ENCODE measurements around the gene L3MBTL4. TPM values are rescaled to one million over a fixed set of nuclear protein-coding genes. Genes with fewer than 3 reads are reported as not detected.

Gene L3MBTL4
- polyA plus RNA-seq, 3 donors: 4.7 to 5.7 (median 5.1) TPM

DNA sequence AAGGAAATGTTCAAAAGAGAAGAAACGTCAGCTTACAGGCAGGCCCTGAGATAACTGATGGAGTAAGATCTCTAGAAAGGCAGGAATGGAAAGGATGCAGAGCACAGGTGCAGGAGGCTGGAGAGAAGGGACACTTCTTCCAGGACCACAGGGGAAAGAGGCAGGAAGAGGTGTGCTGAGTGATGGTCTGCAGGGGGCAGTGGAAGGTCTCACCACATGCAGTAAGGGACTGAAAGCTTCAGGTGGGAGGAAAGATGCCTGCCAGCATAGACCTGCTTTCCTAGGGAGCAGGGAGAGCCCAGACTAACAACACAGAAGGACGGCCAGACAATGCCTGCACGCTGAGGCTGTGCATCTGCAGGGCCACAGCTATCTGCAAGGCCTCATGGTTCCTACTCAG, 156.8 kb downstream of the L3MBTL4 start:
- no peak for DNase-seq (ENCODE audit: low read depth in 3 of 3, low spot score in 2 of 3)

DNA sequence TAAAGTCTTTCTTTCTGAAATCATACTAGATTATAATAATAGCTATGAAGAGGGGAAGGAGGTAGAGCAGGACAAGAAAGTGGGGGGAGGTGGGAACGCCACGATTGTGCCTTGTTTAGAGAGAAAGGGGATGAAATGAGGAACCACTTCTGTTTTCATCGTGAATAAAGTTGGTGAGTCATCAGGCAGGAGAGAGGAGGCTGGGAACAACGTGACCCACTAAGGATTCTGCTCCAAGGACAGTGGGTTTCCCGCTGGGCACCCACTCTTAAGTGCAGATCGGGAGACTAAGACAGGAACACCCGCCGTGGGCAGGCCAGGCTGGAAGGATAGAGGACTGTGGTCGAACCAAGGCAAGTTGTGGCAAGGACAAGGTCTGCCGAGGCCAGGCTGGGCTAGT, 158.2 kb downstream of the L3MBTL4 start:
- no peak for DNase-seq (ENCODE audit: low read depth in 3 of 3, low spot score in 2 of 3)

DNA sequence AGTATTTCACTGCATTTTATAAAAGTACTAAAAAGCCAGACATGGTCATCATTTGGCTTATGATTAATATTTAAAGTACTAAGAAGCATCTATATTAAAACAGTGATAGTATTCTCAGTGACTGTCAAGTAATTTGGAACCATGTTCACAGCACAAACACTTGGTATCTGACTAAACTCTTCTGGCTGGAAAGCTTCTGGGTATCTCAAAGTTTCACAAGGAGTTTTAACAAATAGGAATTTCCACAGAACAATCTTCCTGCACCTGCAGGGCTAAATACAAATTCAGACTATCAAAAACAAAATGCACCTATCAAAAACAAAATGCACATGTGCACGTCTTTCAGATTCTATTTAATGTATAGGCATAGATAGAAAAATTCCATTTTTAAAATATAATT, 158.8 kb downstream of the L3MBTL4 start:
- DNase-seq (ENCODE audit: low read depth in 3 of 3, low spot score in 2 of 3): no peak

DNA sequence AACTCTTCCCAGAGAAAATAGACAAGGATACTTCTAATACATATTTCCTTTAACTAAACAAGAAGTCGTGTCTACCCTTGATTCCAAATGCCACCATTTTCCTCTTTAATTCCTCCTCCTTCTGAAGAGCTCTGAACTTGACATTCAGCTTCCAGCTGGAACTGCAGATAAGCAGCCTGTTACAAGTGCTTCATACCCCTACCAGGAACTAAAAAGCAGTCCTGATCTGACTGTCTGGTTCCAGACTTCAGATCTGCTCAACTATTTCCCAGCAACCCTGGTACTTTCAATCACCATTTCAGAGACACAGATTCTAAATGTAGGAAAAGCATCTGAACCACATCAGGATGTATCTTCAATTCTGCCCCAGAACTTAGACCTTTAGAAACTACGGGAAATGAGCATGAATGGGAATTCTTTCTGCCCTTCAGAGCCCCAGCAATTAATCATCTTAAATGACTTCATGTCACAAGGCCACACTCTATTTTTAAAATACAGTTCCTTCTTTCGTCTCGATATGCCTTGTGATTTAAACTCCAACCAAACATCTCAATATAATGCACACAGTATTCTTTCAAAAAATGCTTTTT, 159.5 kb downstream of the L3MBTL4 start:
- DNase-seq (ENCODE audit: low read depth in 3 of 3, low spot score in 2 of 3): no peak

DNA sequence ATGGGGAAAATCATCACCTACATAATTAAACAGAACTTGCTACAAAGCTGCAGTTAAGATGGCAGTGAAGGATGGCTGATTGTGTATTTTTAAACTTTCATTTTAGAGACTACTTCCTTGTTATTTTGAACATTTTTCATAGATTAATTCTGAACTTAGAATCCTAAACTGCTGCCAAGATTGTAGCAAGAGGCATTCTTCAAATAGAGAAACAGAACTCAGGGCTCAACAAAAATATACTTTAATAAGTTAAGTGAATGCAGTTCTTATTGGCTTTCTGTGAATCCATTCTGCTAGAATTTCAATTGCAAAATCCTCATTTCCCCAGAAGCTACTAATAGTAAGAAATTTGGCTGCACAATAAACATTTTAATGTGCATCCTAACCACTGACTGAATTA, 160.3 kb downstream of the L3MBTL4 start:
- DNase-seq (ENCODE audit: low read depth in 3 of 3, low spot score in 2 of 3): no peak

DNA sequence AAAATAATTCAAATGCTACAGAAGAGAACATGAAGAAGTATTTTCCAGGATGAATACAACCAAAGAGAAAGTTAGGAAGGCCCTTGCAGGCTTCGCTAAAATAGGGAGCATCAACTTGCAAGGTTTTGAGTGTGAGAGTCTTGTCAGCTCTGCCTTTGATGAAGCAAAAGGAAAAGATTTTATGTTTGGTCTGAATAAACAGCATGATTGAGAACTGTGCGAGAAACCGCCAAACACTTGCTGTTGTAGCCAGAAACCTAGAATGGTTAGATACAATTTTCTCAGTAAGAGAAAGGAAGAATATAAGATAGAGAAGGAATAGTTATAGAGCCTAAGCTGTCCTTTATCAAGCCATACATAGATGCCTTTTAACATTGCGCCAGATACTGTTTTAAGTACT, 163.6 kb downstream of the L3MBTL4 start:
- DNase-seq (ENCODE audit: low read depth in 3 of 3, low spot score in 2 of 3): no peak

DNA sequence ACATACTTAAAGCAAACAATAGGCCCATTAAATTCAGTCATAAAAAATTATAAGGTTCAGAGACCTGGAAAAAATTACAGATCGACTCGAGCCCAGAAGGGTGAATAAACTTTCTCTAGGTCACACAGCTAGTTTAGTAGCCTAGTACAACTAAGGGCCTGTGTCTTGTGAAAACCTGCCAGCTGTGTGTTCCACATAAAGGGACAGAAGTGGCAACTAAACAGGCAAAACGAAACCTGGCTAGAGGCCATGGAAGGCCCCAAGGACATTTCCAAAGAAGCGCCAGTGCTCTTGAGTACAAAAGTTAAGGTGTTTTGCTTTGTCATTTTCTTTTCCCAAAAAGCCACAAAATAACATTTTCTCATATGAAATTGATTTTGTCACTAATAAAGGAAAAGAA, 164.9 kb downstream of the L3MBTL4 start:
- DNase-seq (ENCODE audit: low read depth in 3 of 3, low spot score in 2 of 3): no peak

DNA sequence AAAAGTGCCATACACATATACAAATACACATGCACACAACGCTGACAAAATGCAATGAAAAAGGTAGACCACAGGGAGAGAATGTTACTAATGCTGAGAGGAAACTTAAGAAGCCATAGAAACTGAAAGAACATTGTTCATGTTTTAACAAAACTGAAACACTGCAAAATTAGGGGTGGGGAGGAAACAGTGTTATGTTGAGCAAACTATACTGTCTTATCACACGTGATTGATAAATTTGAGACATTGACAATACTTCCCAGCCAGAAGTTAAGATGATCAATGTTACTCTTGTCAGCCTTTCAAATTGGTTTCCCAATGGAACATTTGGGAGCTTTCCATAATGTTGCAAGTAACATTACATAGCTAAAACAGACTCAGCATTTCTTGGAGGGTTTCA, 165.5 kb downstream of the L3MBTL4 start:
- no peak for DNase-seq (ENCODE audit: low read depth in 3 of 3, low spot score in 2 of 3)

DNA sequence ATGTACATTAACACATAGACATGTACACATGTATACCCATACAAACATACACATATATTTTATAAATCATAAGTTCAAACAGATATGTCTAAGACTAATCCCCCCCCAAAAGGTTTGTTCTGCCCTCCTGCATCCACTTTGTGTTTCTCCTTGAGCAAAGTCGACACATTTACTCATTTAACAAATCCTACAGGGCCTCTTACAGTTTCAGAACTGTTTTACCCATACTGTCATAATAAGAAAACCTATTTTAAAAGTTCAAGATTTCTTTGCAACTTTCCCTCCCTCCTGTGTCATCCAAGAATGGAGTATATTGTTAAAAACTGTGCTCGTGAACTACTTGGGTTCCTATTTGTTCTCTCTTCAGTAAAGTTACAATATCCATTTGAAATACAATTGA, 166.7 kb downstream of the L3MBTL4 start:
- DNase-seq (ENCODE audit: low read depth in 3 of 3, low spot score in 2 of 3): no peak

DNA sequence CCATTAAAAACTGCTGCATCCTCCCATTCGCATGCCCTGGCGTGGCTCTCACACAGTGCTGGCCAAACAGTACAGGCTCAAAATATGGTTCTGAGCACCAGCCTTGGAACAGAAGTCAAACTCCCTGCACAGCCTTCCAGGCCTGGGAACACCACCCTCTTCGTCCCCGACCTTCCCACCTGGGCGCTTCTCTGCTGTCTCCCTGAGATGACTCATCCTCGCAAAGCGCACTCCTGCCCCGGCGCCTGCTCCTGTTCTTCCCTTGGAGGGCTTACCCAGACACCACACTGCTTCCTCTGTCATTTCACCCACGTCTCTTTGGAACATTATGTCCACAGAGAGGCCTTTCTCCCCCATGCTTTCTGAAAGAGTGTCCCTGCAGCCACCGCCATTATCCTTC, 172.7 kb downstream of the L3MBTL4 start:
- DNase-seq (ENCODE audit: low read depth in 3 of 3, low spot score in 2 of 3): no peak

DNA sequence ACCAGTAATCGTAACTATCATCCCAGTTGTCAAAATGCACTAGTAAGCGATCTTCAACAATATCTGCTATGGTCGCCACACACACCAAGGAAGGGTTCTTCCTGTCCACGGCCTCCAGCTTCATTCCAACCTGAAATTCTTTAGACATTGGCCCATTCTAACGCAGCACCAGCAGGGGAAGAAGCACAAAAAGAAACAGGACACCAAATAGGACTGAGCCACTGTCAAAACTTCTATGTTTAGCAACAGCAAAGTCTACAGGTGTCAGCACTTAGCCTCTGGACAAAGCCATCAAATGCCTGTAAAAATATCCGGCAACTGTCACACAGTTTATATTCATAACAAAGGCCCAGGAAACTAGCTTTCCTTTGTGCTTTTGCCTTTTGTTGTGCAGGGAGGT, 175.0 kb downstream of the L3MBTL4 start:
- DNase-seq (ENCODE audit: low read depth in 3 of 3, low spot score in 2 of 3): no peak

DNA sequence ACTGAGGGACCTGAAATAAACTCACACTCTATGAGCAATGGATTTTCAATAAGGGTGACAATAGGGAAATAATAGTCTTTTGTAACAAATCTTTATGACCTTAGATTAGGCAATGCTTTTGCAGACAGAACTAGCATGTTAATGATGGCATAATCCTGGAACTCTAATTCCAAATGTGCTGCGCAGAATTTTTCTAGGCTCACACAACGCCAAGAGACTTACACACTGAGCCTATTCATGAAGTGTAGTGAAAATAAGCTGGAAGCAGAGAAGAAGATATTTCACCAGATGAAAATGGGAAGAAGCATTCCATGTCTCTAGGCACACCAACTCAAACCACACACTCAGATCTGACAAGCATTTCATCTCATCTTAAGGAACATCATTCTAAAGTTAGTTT, 178.5 kb downstream of the L3MBTL4 start:
- no peak for DNase-seq (ENCODE audit: low read depth in 3 of 3, low spot score in 2 of 3)

DNA sequence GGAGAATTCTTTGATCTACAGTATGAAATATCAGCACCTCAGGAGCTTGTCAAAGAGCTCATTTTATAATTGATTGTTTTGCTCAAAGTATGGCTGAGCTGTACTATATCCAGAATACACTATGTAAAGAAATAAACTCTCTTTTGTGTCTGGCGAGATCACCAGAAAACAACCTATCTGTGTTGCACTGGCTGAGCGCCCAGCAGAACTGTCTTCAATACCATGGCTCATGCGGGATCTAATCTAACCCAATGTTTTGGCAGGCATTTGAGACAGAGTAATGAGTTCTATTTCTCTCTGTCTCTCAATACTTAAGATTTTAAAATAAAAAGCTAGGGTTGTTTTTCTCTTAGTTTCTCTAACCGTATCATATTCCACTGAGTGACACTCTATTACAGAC, 192.4 kb downstream of the L3MBTL4 start:
- no peak for DNase-seq (ENCODE audit: low read depth in 3 of 3, low spot score in 2 of 3)

DNA sequence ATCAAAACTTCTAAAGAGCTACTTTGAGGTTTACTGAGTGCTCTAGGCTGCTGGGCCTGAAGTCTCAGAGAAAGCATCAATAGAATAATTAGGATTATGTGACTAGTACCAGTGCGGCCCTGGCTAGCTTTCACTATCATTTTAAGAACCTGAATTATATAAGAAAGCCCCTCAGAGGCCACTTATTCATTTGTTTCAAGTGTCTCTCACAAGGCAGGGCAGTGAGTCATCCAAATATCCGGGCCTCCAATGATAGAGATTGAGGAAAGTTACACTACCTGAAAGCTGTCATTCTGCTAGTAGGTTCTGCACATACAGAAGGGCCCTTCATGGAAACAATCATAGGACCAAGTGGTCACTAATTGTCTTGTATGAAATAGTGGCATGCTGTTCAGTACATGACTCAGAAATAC, 193.1 kb downstream of the L3MBTL4 start:
- DNase-seq (ENCODE audit: low read depth in 3 of 3, low spot score in 2 of 3): no peak

DNA sequence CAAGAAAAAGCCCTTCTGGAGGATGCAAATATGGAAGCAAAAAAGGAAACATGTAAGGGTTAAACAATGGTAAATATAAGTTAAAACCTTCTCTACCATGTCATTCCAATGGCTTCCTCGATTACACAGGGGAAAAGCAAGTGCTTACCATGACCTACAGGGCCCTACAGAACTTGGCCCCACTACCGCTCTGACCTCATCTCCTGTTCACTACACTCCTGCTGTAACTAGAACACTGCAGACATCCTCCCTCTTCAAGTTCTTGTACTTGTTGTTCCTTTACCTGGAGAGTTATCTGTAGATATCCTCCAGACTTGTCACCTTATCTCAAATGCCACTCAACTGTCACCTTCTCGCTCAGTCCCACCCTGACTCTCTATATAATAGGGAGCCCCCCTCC, 194.6 kb downstream of the L3MBTL4 start:
- DNase-seq (ENCODE audit: low read depth in 3 of 3, low spot score in 2 of 3): no peak

DNA sequence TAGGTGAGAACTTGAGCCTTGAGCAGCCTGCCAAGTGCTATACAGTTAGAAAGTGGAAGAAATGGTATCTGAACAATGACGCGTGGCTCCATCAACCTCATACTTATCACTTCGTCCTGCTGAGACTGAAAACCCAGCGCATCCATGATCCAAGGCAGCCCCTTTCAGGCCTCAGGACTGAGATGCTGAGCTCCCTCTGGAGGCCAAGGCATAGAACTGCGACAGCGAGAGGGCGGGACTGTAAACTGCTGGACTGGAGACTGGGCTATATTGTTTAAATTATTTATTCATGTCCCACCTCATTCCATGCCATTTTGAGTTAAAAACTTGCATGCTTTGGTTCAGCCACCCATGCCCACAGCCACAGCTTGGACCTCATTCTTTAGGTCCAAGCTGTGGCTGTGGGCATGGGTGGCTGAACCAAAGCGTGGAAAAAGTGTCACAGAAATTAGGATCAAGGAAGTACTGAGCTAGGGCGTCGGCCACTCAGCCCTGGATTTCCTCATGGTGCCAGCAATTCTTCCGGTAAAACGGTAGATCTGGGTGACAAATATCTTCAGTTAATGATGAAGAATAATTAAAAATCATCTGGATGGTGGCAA, 195.5 kb downstream of the L3MBTL4 start:
- peak; percentile 10 to 25 (median 24) for DNase-seq (ENCODE audit: low read depth in 3 of 3, low spot score in 2 of 3)

DNA sequence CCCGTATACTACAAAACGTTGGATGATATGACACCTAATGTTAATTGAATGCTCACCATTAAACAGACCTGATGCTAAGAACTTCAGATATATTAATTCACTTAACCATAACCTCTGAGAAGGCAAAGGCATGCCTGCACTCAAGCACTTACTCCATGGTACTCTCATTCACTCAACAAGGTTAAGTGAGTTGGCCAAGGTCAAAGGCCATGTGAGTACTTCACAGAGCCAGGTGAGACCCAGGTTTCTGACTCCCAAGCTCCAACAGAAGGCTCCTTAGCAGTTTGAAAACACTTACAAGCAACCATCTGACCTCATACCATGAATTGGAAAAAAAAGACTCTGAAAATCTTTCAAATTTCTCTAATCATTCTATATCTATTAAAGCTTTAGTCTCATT, 198.8 kb downstream of the L3MBTL4 start:
- no peak for DNase-seq (ENCODE audit: low read depth in 3 of 3, low spot score in 2 of 3)

DNA sequence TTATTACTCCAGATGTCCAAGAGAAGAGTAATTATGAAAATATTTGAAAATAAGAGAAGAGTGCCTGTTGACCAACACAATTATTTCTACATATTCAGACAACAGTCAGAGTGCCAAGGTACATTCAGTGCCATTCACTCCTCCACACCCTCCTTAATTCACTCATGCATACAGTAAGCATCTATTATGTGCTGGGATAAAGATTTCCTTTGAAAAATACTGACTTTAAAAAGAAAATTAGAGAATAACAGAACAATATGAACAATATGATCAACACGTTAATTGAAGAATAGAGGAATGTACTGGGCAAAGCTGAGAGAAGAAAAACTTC, 203.6 kb downstream of the L3MBTL4 start:
- no peak for DNase-seq (ENCODE audit: low read depth in 3 of 3, low spot score in 2 of 3)

DNA sequence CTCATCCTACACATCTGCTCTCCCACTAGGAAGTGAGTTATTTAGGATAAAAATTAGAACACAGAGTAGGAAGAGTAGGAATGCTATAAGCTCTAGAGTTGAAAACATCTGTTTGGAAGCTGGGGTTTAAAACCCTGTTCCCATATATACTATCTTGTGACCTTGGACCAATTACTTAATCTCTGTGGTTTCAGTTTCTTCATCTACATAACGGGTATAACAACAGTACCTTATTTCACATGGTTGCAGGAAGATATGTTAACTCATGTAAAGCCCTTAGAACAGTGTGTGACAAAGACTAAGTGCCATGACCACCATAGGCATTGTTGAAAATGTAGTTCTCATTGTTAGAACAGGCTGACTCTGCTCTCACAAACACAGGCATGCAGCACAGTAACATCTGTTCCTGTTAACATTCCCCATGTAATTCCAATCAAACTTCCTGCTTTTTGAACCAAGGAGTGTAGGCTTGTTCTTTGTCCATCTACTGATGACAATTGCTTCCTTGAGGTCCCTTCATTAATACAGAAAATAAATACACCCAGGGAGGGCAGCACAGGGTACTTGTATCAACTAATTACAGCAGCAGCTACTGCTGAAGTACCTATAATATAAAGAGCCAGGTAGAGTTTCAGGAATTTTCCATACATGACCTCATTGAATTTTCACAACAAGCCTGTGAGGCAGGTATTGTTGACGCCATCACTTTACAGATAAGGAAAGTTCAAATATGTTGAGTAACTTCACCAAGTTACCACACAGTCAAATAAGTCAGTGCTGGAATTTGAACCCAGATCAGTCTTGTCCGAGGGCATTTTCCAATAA, 204.2 kb downstream of the L3MBTL4 start:
- no peak for DNase-seq (ENCODE audit: low read depth in 3 of 3, low spot score in 2 of 3)

DNA sequence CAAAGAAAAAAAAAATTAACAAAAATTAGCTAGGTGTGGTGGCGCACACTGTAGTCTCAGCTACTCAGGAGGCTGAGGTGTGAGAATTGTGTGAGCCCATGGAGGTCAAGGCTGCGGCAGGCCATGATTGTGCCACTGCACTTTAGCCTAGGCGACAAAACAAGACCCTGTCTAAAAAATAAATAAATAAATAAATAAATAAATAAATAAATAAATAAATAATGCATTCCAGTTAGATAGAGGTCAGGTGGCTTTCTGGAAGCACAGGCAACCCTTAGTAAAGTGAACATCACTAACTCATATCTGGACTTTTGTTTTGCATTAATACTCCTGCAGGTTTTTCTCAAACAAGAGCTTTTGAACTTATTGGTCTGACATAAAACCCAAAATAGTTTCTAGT, 206.8 kb downstream of the L3MBTL4 start:
- DNase-seq (ENCODE audit: low read depth in 3 of 3, low spot score in 2 of 3): no peak

DNA sequence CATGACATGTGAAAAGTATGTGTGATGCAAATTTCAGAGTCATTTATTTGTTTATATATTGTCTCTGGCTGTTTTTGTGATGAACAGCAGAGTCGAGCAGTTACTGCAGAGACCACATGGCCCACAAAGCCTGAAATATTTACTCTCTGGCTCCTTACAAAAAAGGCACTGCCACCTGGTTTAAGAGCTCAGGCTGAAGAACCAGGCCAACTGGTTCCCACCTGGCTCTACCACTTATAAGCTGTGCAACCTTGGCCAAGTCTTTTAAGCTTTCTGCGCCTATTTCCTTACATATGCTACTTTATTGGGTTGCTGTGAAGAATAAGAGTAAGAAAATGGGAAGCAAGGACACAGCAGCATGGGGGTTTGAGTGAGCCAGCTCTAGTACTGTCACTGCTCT, 207.6 kb downstream of the L3MBTL4 start:
- DNase-seq (ENCODE audit: low read depth in 3 of 3, low spot score in 2 of 3): no peak

DNA sequence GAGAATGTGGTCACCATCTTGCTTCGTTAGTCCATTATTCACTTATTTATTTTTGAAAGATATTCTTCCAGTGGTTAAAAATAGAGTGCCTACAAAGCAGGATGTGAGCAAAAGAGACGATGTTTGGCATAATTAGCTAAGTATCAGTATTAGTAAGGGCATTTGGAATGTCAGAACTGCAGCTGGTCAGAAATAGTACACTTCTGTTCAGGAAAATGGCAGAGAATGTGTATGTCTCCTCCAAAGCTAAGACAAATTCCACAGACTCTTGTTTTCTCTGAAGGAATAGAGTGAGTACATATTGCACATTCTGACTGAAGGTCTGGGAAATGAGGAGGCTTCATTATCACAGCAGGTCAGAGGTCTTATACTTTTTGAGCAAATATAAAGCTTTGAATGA, 209.0 kb downstream of the L3MBTL4 start:
- DNase-seq (ENCODE audit: low read depth in 3 of 3, low spot score in 2 of 3): no peak

Measured in right renal cortex interstitium (tissue), 3 donors.